ENCODE data around the gene CFAP20DC. TPM values are rescaled to one million over a fixed set of nuclear protein-coding genes. Genes with fewer than 3 reads are reported as not detected.

Gene CFAP20DC
- total RNA-seq, 2 experiments from 2014 or later, result 2.4 to 2.5 TPM

- ChIA-PET POLR2A (no interaction called here), CTCF (no interaction called here)
- H3K9me3 Mint-ChIP-seq, result no peaks in the 10 kb centered on the region
- intact Hi-C loops (cut with micrococcal nuclease), result no loop called here
- no peak for DNase-seq
- no peak overlapping the region for H3K4me3 Mint-ChIP-seq
- H3K27ac Mint-ChIP-seq, result no peak overlapping the region
- H3K36me3 Mint-ChIP-seq, result no peaks in the 10 kb centered on the region
- no peaks in the 10 kb centered on the region for H3K27me3 Mint-ChIP-seq
- H3K4me1 Mint-ChIP-seq (ENCODE audit: low read depth), result no peaks in the 10 kb centered on the region
Measured at GRCh38 chr3:59013611-59014010, 36.2 kb downstream of the CFAP20DC start.

DNA sequence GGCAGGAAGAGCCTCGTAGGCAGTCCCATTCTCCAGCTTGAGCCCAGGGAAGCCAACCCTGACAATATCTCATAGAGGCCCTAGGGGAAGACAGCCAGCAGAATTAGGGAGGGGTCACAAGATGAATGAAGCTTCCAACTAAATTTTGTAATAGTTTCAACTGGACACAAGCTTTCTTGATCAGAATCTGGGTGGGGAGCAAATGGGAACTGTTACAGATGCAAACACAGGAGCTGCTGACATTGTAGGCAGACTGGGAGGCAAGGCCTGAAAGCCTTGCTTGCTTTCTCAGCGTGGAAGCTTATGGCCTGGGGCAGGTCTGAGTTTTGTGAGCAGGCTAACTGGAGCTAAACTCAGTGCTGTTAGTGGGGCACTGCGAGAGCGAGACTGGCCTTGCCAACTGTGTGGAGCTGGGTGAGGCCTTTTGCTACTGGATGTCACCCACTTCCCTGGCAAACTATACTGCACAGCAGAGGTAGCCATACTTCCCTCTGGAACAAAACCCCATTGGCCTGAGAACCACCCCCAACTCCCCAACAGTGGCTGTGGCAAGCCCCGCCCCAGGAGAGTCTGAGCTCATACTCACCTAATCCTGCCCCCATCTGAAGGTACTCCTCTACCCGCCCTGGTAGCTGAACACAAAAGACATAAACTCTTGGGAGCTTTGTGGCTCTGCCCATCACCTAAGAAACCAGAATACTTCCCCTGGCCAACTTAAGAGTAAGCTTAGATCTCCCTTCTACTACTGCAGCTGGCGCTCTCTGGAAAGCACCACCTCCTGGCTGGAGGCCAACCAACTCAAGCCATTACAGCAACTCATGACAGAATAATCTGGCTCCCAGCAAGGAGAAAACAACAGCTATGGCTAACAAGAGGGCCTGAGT is 42.9 kb downstream of the CFAP20DC start:
- ChIA-PET POLR2A (no interaction called here), CTCF (no interaction called here)
- Mint-ChIP-seq H3K36me3 (no peaks in the 10 kb centered on the region), H3K4me3 (no peak overlapping the region), H3K4me1 (ENCODE audit: low read depth) (no peaks in the 10 kb centered on the region), H3K9me3 (no peaks in the 10 kb centered on the region), H3K27ac (no peak overlapping the region), H3K27me3 (no peaks in the 10 kb centered on the region)
- DNase-seq, result no peak
- intact Hi-C loops (cut with micrococcal nuclease), result no loop called here

GRCh38 chr3:59001675-59002074 is 48.1 kb downstream of the CFAP20DC start:
- H3K27ac Mint-ChIP-seq, result no peak overlapping the region
- intact Hi-C loops (cut with micrococcal nuclease), result no loop called here
- no peaks in the 10 kb centered on the region for H3K36me3 Mint-ChIP-seq

GRCh38 chr3:58999774-59000160 is 50.1 kb downstream of the CFAP20DC start:
- Mint-ChIP-seq H3K27me3 (peaks cover 1% of the 10 kb centered on the region), H3K4me1 (ENCODE audit: low read depth) (peaks cover 7% of the 10 kb centered on the region), H3K9me3 (no peaks in the 10 kb centered on the region), H3K4me3 (no peak overlapping the region), H3K36me3 (no peaks in the 10 kb centered on the region), H3K27ac (no peak overlapping the region)
- ChIA-PET CTCF (no interaction called here), POLR2A (no interaction called here)
- intact Hi-C loops (cut with micrococcal nuclease), result loop anchor here (10.0 kb wide), 1 partner anchor 205 kb away; no protein-coding TSS in a partner anchor
- no peak for DNase-seq

More at GRCh38 chr3:59001675-59002074, 48.1 kb downstream of the CFAP20DC start:
- Mint-ChIP-seq H3K4me3 (no peak overlapping the region), H3K27me3 (peaks cover 1% of the 10 kb centered on the region), H3K4me1 (ENCODE audit: low read depth) (peaks cover 7% of the 10 kb centered on the region), H3K9me3 (no peaks in the 10 kb centered on the region)
- no peak for DNase-seq
- ChIA-PET POLR2A (no interaction called here), CTCF (no interaction called here)

- Mint-ChIP-seq H3K9me3 (no peaks in the 10 kb centered on the region), H3K36me3 (no peaks in the 10 kb centered on the region), H3K27ac (no peak overlapping the region), H3K4me3 (no peak overlapping the region), H3K4me1 (ENCODE audit: low read depth) (peaks cover 7% of the 10 kb centered on the region), H3K27me3 (peaks cover 1% of the 10 kb centered on the region)
- ChIA-PET CTCF (interaction anchor here (0.8 to 2.7 kb wide), 2 partner anchors 53 to 359 kb away, joined by 3 to 14 read pairs; no protein-coding TSS in a partner anchor), POLR2A (interaction anchor here (0.6 kb wide), 1 partner anchor 51 kb away, joined by 3 read pairs; the partner anchor contains the start of gene CFAP20DC)
- no peak for DNase-seq
- intact Hi-C loops (cut with micrococcal nuclease), result loop anchor here (10.0 kb wide), 1 partner anchor 206 kb away; no protein-coding TSS in a partner anchor
Measured at GRCh38 chr3:58999134-58999773, 50.6 kb downstream of the CFAP20DC start.

DNA sequence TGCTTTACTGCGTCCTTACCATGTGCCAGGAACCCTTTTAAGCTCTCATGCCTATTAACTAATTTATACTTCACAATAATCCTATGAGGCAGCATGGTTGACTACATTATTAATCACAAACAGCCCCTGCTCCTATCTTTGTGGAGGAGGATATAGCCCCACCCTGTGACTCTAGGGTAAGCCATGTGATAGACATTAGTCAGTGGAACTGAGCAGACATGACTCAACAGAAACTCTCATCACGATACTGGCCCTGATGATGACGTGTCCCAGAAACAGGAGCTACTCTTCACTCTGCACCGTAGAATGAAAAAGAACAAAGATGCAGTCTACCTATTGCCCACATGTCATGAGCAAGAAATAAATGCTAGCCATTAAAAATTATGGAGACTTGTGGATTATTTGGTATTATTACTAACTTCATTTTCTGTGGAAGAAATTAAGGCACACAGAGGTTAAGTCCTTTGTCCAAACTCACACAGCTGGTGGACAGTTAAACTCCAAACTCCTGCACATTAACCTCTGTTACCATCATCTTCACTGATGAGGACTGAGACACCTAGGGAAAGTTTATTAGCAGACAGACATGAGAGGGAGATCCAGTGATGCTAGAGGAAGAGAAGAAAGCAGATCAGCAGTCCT is 51.2 kb downstream of the CFAP20DC start:
- H3K27ac Mint-ChIP-seq, result no peak overlapping the region
- ChIA-PET POLR2A (interaction anchor here (0.6 to 0.7 kb wide), 2 partner anchors 51 to 719 kb away, joined by 3 read pairs; partner anchors contain the start of gene CFAP20DC), CTCF (interaction anchor here (0.8 to 2.7 kb wide), 2 partner anchors 54 to 358 kb away, joined by 3 to 14 read pairs; no protein-coding TSS in a partner anchor)
- peaks cover 7% of the 10 kb centered on the region for H3K4me1 Mint-ChIP-seq (ENCODE audit: low read depth)
- peaks cover 1% of the 10 kb centered on the region for H3K27me3 Mint-ChIP-seq
- no peak overlapping the region for H3K4me3 Mint-ChIP-seq
- intact Hi-C loops (cut with micrococcal nuclease), result loop anchor here (1.0 to 10.0 kb wide), 2 partner anchors 52 to 206 kb away; partner anchors contain the start of gene CFAP20DC
- H3K36me3 Mint-ChIP-seq, result no peaks in the 10 kb centered on the region
- peak; percentile 50 for DNase-seq
- no peaks in the 10 kb centered on the region for H3K9me3 Mint-ChIP-seq

DNA sequence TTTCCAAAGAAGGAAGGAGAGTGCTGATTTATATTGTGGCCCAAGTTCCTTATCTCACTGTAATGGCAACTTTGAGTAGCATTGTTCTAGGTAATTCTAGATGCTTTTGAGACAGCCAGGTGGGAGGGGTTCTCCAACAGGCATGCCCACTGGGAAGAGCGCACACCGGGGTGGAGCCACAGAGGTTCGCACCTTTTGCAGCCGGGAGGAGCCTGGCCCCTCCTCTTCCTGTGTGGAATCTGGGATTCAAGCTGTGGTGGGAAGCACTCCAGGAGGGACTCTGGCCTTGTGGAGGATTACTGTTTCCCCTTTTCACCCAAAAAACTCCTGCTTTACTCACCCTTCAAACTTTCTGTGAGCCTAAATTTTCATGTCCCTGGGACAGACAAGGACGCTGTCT is 53.1 kb downstream of the CFAP20DC start:
- no peak for DNase-seq
- Mint-ChIP-seq H3K4me3 (no peak overlapping the region), H3K27me3 (peaks cover 1% of the 10 kb centered on the region), H3K27ac (no peak overlapping the region), H3K4me1 (ENCODE audit: low read depth) (peaks cover 7% of the 10 kb centered on the region), H3K36me3 (no peaks in the 10 kb centered on the region), H3K9me3 (no peaks in the 10 kb centered on the region)
- intact Hi-C loops (cut with micrococcal nuclease), result loop anchor here (10.0 kb wide), 1 partner anchor 208 kb away; no protein-coding TSS in a partner anchor
- ChIA-PET POLR2A (no interaction called here), CTCF (interaction anchor here (1.1 to 2.7 kb wide), 2 partner anchors 56 to 216 kb away, joined by 3 to 14 read pairs; no protein-coding TSS in a partner anchor)

GRCh38 chr3:58994746-58995330 is 55.0 kb downstream of the CFAP20DC start:
- no peak overlapping the region for H3K27ac Mint-ChIP-seq
- peaks cover 1% of the 10 kb centered on the region for H3K27me3 Mint-ChIP-seq
- peak; percentile 19 for DNase-seq
- H3K36me3 Mint-ChIP-seq, result no peaks in the 10 kb centered on the region
- H3K4me1 Mint-ChIP-seq (ENCODE audit: low read depth), result peaks cover 7% of the 10 kb centered on the region
- no peak overlapping the region for H3K4me3 Mint-ChIP-seq
- POLR2A ChIA-PET, result no interaction called here
- CTCF ChIA-PET, result interaction anchor here (3.9 kb wide), 1 partner anchor 59 kb away, joined by 25 read pairs; no protein-coding TSS in a partner anchor
- no peaks in the 10 kb centered on the region for H3K9me3 Mint-ChIP-seq
- intact Hi-C loops (cut with micrococcal nuclease), result loop anchor here (1.0 to 10.0 kb wide), 2 partner anchors 57 to 210 kb away; no protein-coding TSS in a partner anchor

GRCh38 chr3:58993547-58993946 is 56.3 kb downstream of the CFAP20DC start:
- H3K27ac Mint-ChIP-seq, result no peak overlapping the region
- H3K9me3 Mint-ChIP-seq, result no peaks in the 10 kb centered on the region
- intact Hi-C loops (cut with micrococcal nuclease), result loop anchor here (10.0 kb wide), 1 partner anchor 211 kb away; no protein-coding TSS in a partner anchor
- ChIA-PET CTCF (interaction anchor here (3.9 kb wide), 1 partner anchor 61 kb away, joined by 25 read pairs; no protein-coding TSS in a partner anchor), POLR2A (no interaction called here)
- H3K4me1 Mint-ChIP-seq (ENCODE audit: low read depth), result peaks cover 2% of the 10 kb centered on the region
- H3K4me3 Mint-ChIP-seq, result no peak overlapping the region
- no peak for DNase-seq
- peaks cover 1% of the 10 kb centered on the region for H3K27me3 Mint-ChIP-seq
- H3K36me3 Mint-ChIP-seq, result no peaks in the 10 kb centered on the region

GRCh38 chr3:58991623-58992022 is 58.2 kb downstream of the CFAP20DC start:
- Mint-ChIP-seq H3K4me1 (ENCODE audit: low read depth) (no peaks in the 10 kb centered on the region), H3K9me3 (no peaks in the 10 kb centered on the region), H3K27me3 (peaks cover 5% of the 10 kb centered on the region), H3K4me3 (no peak overlapping the region), H3K27ac (no peak overlapping the region), H3K36me3 (no peaks in the 10 kb centered on the region)
- intact Hi-C loops (cut with micrococcal nuclease), result loop anchor here (10.0 kb wide), 1 partner anchor 213 kb away; no protein-coding TSS in a partner anchor
- ChIA-PET CTCF (no interaction called here), POLR2A (no interaction called here)
- DNase-seq, result no peak

GRCh38 chr3:58991026-58991425 is 58.8 kb downstream of the CFAP20DC start:
- no peaks in the 10 kb centered on the region for H3K36me3 Mint-ChIP-seq

More at GRCh38 chr3:58991026-58991425, 58.8 kb downstream of the CFAP20DC start:
- intact Hi-C loops (cut with micrococcal nuclease), result loop anchor here (10.0 kb wide), 1 partner anchor 214 kb away; no protein-coding TSS in a partner anchor
- DNase-seq, result no peak
- peaks cover 5% of the 10 kb centered on the region for H3K27me3 Mint-ChIP-seq
- POLR2A ChIA-PET, result no interaction called here
- H3K4me3 Mint-ChIP-seq, result no peak overlapping the region
- H3K27ac Mint-ChIP-seq, result no peak overlapping the region
- no peaks in the 10 kb centered on the region for H3K9me3 Mint-ChIP-seq
- H3K4me1 Mint-ChIP-seq (ENCODE audit: low read depth), result no peaks in the 10 kb centered on the region
- CTCF ChIA-PET, result no interaction called here
